Measurements from ENCODE around the gene RNF130. TPM values are rescaled to one million over a fixed set of nuclear protein-coding genes. Genes with fewer than 3 reads are reported as not detected.

The RNF130 gene
- total RNA-seq, 1 experiment from 2014 or later = 31.8 TPM

DNA sequence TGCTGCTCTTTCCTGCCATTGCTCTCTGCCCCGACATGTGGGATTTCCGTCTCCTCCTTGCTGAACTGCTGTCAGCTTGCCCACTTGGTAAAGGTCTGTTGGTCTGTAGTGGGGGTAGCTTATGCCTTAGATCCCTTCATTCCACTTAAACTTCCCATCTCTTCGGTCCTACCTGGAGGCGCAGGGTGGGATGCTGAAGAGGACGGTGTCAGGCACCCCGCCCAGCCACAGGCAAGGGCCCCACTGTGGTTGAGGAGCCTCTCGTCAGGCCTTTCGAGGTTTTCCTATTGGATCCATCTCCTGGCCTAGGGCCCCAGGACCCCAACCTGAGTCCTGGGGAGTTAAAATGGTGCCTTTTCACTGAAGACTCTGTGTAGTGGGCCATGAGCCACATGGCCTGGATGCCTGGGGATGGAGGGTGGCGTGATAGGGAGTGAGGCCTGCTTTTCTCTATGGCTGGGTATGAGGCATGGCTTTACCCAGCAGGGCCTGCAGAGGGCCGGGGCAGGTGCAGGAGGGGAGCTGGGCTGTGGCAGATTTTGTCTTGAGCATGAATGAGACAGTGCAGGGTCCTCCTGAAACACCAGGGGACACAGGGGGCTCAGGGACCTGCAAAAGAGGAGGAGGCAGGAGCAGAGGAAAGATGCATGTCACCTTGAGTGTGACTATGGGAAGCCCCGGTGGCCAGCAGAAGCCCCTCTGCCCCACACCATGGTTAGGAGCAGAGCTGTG, 25.8 kb upstream of the RNF130 start:
- H3K36me3 Mint-ChIP-seq (ENCODE audit: insufficient read depth, unreplicated experiment) = no peaks in the 10 kb centered on the region
- no TSS peak for BruUV-seq (replicated peaks)
- no peak for DNase-seq (ENCODE audit: unreplicated experiment)
- no peak overlapping the region for H3K4me3 Mint-ChIP-seq (ENCODE audit: unreplicated experiment)
- intact Hi-C loops (cut with micrococcal nuclease) = no loop called here
- H3K4me1 Mint-ChIP-seq (ENCODE audit: insufficient read depth, unreplicated experiment) = no peaks in the 10 kb centered on the region
- TF ChIP-seq, protein P1, sequence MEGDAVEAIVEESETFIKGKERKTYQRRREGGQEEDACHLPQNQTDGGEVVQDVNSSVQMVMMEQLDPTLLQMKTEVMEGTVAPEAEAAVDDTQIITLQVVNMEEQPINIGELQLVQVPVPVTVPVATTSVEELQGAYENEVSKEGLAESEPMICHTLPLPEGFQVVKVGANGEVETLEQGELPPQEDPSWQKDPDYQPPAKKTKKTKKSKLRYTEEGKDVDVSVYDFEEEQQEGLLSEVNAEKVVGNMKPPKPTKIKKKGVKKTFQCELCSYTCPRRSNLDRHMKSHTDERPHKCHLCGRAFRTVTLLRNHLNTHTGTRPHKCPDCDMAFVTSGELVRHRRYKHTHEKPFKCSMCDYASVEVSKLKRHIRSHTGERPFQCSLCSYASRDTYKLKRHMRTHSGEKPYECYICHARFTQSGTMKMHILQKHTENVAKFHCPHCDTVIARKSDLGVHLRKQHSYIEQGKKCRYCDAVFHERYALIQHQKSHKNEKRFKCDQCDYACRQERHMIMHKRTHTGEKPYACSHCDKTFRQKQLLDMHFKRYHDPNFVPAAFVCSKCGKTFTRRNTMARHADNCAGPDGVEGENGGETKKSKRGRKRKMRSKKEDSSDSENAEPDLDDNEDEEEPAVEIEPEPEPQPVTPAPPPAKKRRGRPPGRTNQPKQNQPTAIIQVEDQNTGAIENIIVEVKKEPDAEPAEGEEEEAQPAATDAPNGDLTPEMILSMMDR (IDR thresholded peaks at IDR 0.05; ENCODE audit: unreplicated experiment) = no peak
- no peaks in the 10 kb centered on the region for H3K9me3 Mint-ChIP-seq (ENCODE audit: unreplicated experiment)
- no peaks in the 10 kb centered on the region for H3K27me3 Mint-ChIP-seq (ENCODE audit: insufficient read depth, unreplicated experiment)
- CTCF ChIA-PET = interaction anchor here (0.6 kb wide), 1 partner anchor 240 kb away, joined by 4 read pairs; no protein-coding TSS in a partner anchor
- POLR2A ChIA-PET = no interaction called here
- no peak overlapping the region for H3K27ac Mint-ChIP-seq (ENCODE audit: low read depth, unreplicated experiment)

DNA sequence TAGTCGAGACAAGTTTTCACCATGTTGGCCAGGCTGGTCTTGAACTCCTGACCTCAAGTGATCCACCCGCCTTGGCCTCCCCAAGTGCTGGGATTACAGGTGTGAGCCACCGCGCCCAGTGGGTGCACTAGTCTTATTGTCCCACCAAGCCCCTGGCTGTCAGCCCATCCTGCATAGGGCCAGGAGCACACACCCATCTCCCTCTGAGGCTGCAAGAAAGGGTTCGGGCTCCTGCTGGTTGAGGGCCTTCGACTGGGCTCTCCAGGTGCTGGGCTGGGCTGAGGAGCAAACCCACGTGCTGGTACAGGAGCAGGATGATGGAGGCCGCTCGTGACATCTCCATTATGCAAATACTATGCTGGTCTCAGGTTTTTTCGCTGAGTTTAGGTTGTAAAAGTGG, 25.1 kb upstream of the RNF130 start:
- DNase-seq (ENCODE audit: unreplicated experiment) = no peak
- H3K36me3 Mint-ChIP-seq (ENCODE audit: insufficient read depth, unreplicated experiment) = no peaks in the 10 kb centered on the region
- CTCF ChIA-PET = interaction anchor here (0.6 kb wide), 1 partner anchor 239 kb away, joined by 4 read pairs; no protein-coding TSS in a partner anchor
- POLR2A ChIA-PET = no interaction called here
- H3K4me3 Mint-ChIP-seq (ENCODE audit: unreplicated experiment) = no peak overlapping the region
- H3K9me3 Mint-ChIP-seq (ENCODE audit: unreplicated experiment) = no peaks in the 10 kb centered on the region
- TF ChIP-seq, protein P1 (IDR thresholded peaks at IDR 0.05; ENCODE audit: unreplicated experiment) = no peak
- intact Hi-C loops (cut with micrococcal nuclease) = no loop called here
- H3K27ac Mint-ChIP-seq (ENCODE audit: low read depth, unreplicated experiment) = no peak overlapping the region
- no peaks in the 10 kb centered on the region for H3K4me1 Mint-ChIP-seq (ENCODE audit: insufficient read depth, unreplicated experiment)
- no peaks in the 10 kb centered on the region for H3K27me3 Mint-ChIP-seq (ENCODE audit: insufficient read depth, unreplicated experiment)
- BruUV-seq (replicated peaks) = no TSS peak

DNA sequence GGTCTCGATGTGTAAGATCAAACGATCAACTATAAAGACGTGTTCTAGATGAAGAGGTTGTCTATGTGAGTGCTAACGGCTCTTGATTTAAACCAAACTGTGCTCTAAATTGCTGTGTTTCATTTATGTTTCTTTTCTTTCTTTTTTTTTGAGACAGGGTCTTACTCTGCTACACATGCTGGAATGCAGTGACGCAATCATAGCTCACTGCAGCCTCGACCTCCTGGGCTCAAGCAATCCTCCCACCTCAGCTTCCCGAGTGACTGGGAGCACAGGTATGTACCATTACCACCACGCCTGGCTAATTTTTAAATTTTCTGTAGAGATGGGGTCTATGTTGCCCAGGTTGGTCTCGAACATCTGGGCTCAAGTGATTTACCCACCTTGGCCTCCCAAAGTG, 24.0 kb upstream of the RNF130 start:
- TF ChIP-seq, protein P1 (IDR thresholded peaks at IDR 0.05; ENCODE audit: unreplicated experiment) = no peak
- Mint-ChIP-seq H3K36me3 (ENCODE audit: insufficient read depth, unreplicated experiment) (no peaks in the 10 kb centered on the region), H3K9me3 (ENCODE audit: unreplicated experiment) (no peaks in the 10 kb centered on the region), H3K4me1 (ENCODE audit: insufficient read depth, unreplicated experiment) (no peaks in the 10 kb centered on the region), H3K27ac (ENCODE audit: low read depth, unreplicated experiment) (no peak overlapping the region), H3K27me3 (ENCODE audit: insufficient read depth, unreplicated experiment) (no peaks in the 10 kb centered on the region), H3K4me3 (ENCODE audit: unreplicated experiment) (no peak overlapping the region)
- POLR2A ChIA-PET = no interaction called here
- intact Hi-C loops (cut with micrococcal nuclease) = no loop called here
- no peak for DNase-seq (ENCODE audit: unreplicated experiment)
- BruUV-seq (replicated peaks) = no TSS peak
- CTCF ChIA-PET = interaction anchor here (0.8 kb wide), 1 partner anchor 152 kb away, joined by 4 read pairs; no protein-coding TSS in a partner anchor

DNA sequence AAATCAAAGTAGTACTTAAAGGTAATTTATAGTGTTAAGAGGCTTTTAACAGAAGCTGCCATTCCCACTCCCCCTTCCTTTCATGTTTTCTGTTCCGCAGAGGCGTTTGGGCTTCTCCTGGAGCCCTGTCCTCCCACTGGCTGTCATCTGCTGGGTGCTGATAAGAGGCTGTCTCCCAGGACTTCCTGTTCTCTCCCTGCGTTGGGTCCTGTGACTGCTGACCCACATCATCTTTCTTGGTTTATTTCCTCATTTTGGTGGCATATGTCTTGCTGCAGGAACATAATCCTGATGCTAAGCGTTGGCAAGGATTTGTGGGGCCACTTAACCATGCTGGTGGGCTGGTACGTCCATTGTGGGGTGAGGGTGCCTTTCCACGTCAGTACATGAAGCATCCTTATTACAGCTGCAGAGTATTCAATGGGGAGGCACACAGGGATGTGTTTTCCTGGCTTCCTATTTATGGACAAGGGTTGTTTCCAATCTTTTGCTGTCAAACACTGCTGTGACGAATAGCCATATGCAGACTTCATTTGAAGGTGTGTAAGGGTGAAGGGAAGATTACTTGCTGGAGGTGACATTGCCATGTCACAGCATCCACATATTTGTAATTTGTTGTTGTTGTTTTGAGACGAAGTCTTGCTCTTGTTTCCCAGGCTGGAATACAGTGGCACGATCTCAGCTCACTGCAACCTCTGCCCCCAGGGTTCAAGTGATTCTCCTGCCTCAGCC, 22.3 kb upstream of the RNF130 start:
- CTCF ChIA-PET = interaction anchor here (0.6 kb wide), 1 partner anchor 372 kb away, joined by 4 read pairs; no protein-coding TSS in a partner anchor
- intact Hi-C loops (cut with micrococcal nuclease) = no loop called here
- BruUV-seq (replicated peaks) = no TSS peak

More for the DNA sequence above, 22.3 kb upstream of the RNF130 start:
- POLR2A ChIA-PET = no interaction called here
- H3K4me3 Mint-ChIP-seq (ENCODE audit: unreplicated experiment) = no peak overlapping the region
- no peaks in the 10 kb centered on the region for H3K27me3 Mint-ChIP-seq (ENCODE audit: insufficient read depth, unreplicated experiment)
- no peak overlapping the region for H3K27ac Mint-ChIP-seq (ENCODE audit: low read depth, unreplicated experiment)
- H3K4me1 Mint-ChIP-seq (ENCODE audit: insufficient read depth, unreplicated experiment) = no peaks in the 10 kb centered on the region
- no peaks in the 10 kb centered on the region for H3K9me3 Mint-ChIP-seq (ENCODE audit: unreplicated experiment)
- no peak for DNase-seq (ENCODE audit: unreplicated experiment)
- TF ChIP-seq, protein P1 (IDR thresholded peaks at IDR 0.05; ENCODE audit: unreplicated experiment) = no peak
- H3K36me3 Mint-ChIP-seq (ENCODE audit: insufficient read depth, unreplicated experiment) = no peaks in the 10 kb centered on the region

All from MCF 10A (cell line).